ENCODE data around the gene PDE4D.

The PDE4D gene

DNA sequence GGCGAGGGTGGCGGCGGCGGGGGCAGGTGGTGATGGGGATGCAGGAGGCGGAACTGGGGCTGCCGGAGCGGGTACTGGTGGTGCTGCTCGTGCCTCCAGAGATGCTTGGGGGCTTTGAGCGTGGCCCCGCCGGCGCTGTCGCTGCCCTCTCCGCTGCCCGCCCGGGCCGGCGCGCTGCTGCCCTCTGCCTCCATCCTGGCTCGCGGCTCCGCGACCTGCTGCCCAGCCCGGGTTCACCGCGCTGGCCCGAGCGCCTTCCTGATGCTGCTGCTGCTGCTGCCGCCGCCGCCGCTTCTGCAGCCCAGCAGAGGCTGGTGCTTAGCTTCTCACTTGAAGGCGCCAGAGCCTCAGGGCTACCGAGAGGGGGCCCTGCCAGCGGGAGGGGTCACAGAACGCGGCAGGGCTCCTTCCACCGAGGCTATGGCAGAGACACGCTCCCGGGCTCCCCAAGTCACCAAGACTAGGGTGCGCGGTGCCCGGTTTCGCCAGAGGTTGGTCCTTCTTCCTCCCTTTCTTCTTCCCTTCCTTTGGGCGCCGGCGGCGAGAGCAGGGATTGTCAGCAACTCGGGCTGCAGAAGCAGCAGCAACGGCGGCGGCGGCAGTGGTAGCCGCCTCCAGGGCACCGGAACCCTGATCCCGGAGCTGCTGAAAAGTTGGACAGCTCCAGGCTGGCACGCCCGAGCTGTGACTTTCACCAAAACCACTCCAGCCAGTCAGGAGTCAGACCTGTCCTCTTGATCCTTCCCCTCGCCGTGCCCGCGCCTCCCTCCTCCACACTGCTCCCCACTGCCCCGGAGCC is at the start of gene PDE4D:
PDE4D (minus strand) TSS at position 298 of the 799 bp plus-strand sequence.
- no peak for DNase-seq

DNA sequence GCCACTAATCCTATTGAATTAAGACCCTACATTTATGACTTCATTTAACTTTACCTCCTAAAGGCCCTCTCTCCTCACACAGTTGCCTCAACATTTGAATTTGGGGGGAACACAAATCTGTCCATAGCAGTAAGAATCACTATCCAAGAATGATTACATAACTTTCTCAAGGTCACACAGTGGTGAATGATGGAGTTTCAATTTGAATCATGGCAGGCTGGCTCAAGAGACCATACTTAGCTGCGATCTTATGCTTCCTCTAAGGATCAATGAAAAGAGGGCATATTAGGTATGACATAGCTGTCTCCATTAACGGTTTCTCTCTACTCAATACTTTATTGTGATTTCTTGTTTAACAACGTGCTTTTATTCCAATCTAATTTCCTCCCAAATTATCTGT is 44.1 kb upstream of the PDE4D start:
- no peak for DNase-seq

DNA sequence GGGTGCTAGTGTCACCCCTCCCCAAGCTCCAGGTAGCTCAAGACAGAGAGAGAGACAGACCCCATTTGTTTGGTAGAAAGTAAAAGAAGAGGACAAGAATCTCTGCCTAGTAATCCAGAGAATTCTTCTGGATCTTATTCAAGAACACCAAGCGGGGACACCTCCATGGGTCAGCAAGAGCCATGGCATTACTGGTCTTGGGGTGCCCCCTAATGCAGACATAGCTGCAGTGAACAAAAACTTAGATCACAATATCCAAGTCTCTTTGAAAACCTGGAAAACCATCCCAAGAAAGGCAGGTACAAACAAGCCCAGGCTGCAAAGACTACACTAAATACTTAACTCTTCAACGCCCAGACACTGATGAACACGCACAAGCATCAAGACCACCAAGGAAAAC is 29.9 kb upstream of the PDE4D start:
- no peak for DNase-seq

DNA sequence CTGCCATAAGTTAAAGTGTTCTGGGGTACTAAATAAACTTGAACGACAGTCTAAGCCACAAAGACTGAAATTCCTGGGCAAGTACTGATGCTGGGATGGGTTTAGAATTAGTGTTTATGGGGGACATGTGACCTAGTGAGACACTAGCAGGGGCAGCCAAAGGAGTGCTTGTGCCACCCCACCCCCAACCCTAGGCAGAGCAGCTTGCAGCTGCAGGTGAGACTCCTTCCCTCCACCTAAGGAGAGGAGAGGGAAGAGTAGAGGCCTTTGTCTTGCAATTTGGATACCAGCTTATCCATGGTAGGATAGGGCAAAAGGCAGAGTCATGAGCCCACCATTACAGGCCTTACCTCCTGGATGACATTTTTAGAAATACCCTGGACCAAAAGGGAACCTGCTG is 28.7 kb upstream of the PDE4D start:
- no peak for DNase-seq

DNA sequence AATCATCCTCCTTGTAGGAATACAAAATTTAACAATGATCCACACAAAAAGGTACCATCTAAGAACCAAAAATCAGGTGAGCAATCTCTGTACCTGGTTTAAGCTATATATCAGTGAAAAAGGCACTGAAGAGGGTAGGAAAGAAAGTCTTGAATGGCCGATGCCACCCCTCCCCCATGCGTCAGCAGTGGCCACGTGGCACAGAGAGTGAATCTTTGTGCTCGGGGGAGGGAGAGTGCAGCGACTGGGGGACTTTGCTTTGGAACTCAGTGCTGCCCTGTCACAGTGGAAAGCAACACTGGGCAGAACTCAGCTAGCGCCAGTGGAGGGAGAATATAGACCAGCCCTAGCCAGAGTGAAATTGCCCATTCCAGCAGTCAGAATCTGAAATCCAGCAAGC is 28.3 kb upstream of the PDE4D start:
- DNase-seq, result no peak

DNA sequence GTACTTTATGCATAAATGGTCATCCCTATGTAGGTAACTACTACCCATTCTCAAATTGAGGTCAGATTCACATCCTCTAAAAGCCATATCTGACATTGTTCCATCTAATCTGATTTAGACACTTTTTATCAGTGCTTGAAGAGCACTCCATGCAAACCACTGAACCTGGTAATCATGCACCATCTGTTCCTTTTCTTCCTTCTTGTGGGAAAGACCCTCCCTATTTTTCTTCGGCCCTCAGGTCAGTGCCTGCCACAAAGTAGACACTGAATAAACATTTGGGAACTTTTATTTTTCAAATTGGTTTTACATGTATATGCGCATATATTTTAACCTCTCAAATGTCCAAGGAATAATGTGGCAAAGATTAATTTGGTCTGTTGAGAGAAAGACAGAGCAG is 26.0 kb upstream of the PDE4D start:
- DNase-seq, result no peak

DNA sequence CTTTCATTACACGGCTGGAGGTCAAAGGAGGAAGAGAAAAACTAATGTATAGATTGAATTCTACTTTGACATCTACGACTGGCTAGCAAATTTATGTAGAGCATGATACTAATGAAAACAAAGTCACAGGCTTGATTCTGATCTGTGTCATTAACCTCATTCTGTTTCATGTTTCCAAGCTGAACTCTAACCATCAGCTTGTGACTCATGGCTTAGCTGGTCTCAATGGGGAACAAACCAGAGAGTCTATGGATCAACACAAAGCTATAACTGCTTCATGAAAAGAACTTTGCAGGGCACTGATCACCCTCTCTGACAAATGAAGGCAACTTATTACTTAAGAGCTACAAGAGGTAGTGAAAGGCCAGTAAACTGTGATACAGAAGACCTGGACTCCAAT is 23.6 kb upstream of the PDE4D start:
- DNase-seq, result no peak

DNA sequence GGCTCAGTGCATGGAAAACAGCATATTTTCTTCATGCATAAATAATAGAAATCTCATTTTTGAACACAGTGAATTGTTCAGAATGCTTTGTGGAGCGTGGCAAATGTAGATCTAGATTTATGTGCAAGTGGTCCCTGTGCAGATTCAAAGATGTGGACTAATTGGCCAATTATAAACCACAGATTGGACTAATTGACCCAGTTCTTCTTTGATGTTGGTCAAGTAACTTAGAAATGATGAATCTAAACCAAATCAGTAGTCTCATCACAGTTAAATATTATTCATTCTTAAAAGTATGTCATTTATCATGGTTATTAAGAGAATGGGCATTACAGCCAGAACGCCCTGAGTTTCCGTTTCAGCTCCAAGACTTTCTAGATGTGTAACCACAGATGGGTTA is 11.7 kb upstream of the PDE4D start:
- DNase-seq, result no peak

DNA sequence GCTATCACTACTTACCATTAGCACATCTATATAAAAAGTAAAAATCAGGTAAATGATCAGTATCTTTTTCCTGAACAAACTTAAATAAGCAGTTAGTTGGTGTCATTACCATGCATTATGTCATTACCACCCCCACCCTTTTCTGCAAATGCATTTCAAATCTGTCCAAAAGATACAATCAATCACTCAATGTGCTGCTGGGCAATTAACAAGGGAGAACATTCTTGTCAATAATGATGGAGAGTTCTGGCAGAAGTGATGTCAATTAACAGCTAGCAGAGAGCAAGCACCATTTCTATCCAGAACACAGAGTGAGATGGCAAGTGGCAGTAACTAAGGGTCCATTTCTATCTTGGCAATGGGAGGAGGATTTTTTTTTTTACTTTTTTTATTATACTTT is 3.5 kb upstream of the PDE4D start:
- DNase-seq, result no peak

DNA sequence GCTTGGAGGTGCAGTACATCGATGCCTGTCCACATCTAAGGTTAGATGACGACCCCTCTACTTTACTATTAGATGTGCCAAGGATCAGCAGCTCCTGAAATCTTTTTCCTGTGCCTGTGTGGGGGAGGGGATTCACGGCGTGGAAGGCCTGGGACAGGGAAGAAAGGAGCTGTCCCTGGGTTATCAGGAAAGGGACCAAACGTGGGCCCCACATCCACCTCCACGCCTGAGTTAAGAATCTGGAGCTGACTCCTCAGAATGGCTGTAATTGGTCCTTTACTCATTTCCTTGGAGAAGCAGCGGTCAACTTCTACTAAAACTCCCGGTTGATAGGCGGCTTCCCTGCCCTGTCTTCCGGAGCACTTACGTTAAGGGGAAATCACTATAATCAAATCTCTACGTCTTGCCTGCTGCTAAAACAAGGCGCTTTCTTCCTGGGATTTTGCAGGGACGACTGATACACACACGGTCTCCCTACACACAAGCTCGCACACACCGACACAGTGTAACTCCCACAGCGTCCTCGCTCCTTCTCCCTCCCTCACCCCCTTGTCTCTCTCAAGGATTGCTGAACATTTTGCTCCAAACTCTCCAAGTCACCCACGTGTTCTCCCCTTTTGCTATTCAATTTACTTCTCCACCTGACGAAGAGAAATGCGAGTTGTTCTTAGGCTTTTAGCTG is 1.4 kb downstream of the PDE4D start:
- DNase-seq, result no peak

DNA sequence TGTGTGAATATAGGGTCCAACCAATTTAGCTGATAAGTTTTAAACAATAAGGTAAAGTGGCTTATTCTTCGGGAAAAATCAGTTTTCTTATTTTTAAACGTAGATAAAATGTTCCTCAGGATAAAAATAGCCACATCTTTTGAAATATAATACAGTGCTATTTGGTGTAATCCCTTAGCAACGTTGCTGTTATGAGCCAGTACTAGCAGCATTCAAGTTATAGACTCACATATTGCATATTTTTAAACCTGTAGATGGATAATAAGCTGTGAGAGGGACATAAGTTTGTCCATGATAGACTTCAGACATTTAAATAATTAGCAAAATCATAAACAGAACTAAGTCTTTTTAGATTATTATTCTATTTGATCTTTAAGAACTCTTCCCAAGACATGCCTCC is 6.3 kb downstream of the PDE4D start:
- DNase-seq, result no peak

DNA sequence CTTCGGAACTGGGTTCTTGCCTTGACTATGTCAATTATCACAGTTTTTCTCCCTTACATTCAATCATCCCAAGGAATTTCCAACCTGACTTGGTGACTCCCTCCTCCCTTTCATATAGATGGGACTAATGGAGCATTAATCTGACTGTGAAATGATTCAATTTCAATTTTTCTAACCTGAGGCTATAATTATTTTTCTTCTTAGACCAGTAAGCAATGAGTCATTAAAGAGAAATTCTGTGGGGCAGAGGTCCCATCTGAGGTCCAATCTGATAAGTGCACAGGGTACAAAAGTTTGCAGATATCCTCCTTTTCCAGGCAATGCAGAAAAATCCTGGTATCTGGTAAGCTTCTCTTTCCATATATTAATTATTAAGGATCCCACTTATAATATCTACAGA is 18.9 kb downstream of the PDE4D start:
- no peak for DNase-seq

DNA sequence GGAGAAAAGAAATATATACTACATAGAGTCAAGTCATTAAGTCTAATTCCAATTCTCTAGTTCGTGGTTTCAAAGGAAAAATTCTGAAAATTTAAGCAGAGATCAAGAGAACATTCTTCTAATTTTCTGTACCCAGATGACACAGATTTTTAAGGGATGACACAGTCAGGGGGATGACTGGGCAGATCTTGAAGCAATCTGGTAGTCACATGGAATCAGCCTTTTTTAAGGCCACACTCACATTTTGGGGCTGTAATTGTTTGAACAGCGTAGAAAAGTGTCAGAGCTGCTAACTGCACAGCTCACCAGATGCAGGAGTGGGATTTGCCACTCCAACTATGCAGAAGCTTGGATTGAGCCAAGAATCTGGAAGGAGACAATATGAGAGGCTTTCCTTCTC is 20.4 kb downstream of the PDE4D start:
- DNase-seq, result no peak

DNA sequence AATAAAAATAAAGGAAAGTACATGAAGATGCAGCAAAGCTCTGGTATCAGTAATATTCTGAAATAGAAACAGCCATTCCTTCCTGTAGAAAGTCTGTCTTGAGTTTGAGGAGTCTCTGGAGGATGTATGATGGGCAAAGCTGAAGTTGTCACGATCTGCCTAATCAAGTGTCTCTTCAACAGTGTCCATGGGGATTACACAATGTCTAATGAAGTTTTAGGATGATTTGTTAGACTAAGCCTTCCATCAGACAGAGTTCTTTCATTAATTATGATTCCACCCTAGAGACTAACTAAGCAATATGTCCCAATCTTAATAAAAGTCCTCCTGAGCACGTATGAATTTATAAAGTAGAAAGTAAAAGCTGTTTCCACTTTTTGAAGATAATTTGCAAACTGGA is 26.9 kb downstream of the PDE4D start:
- DNase-seq, result no peak

DNA sequence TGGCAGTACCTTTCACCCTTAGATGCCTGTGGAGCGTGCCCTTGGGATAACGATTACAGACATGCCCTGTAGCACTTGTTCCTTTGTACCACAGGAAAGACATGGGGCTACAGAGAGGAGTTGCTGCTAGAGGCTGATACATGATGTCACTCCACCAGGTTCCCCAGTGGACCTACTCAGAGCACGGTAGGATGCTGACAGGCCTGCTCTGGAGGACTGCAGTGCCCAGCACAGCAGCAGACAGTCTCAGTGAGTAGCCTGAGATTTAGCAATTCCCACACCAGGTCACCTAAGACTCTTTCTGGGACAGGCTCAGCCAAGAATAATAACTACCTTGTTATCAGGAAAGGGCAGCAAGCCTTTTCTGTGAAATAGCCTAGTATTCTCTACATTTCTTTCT is 28.8 kb downstream of the PDE4D start:
- DNase-seq, result no peak

DNA sequence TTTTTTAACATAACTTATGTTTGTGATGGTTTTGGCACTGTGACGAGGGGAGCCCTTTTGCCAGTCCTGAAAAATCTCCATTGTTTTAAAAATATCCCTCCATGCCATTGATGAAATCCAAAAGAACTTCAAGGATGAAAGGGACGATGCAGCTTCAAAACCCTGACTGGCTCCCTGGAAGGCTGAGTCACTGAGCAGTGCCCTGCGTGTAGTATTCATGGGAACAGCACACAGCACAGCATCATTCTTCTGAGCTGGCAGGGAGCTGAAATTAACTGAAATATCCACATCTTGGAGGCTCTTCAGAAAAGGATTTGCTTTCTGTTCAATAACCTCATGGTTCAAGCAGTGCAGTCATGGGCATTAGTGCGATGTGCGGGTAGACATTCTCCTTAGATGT is 29.7 kb downstream of the PDE4D start:
- no peak for DNase-seq

DNA sequence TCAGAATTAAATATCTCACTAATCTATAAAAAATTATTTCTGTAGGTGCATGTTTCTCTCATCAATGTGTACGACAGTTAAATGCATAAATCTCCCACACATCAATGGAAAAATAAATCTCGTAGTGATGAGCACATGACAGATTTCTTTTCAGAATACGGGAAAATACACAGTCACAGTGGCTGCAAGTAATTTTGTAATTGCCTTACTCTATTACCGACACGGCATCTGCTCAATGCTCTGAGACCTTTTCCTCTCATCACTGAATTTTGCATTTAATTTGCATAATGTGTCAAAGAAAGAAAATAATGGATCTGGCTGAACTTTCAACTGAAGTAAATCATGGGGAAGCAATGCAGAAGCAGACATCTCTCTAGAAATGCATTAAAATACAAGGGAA is 37.2 kb downstream of the PDE4D start:
- no peak for DNase-seq

DNA sequence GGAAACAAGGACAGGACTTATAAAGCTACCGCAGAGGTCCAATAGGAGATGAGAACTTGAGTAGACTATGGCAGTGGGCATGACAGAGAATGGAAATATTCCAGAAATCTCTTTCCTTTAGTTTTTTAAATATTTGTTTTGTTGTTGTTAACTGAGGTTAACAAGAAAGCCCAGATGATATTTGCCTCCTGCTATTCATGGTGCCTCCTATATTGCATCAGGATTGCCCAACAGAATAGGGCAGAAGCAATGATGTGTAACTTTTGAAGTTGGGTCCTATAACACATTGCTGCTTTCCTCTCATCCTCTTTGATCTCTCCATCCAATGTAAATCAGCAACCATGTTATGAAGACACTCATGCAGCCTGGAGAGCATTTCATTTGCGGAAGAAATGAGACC is 42.8 kb downstream of the PDE4D start:
- DNase-seq, result no peak

DNA sequence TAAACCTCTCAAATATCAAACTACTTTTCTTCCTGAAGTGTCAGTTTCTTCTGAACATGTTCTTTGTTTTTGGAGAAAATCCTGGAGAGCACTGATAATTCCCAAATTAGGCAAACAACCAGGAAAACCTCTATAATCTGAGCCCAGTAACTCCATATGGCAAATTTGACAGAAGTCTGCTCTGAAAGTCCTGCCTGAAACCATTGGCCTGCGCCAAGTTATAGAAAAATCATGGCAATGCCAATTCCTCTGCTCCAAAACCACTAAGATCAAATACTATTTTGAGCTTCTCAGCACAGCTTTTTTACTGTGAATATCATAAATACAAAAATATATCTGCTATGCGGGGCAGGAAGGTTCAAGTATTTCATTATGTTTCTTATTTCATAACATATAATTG is 45.9 kb downstream of the PDE4D start:
- no peak for DNase-seq

DNA sequence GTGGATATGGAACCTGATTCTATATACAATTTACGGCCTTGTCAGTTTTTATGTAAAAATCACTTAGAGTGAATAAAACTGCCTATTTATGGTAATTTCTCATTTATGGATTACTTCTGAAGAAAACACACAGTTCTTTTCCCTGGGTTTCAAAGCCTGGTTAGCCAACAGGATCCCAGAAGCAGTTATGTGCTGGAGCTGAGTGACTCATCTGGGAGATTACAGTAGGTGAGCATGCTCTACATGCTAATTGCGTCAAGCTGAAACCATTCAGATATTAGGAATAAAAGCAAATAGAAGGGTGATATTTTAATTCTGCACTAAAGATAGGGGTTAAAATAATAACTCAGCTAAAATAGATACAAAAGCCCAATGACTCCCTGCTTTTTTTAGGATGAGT is 47.8 kb downstream of the PDE4D start:
- no peak for DNase-seq

DNA sequence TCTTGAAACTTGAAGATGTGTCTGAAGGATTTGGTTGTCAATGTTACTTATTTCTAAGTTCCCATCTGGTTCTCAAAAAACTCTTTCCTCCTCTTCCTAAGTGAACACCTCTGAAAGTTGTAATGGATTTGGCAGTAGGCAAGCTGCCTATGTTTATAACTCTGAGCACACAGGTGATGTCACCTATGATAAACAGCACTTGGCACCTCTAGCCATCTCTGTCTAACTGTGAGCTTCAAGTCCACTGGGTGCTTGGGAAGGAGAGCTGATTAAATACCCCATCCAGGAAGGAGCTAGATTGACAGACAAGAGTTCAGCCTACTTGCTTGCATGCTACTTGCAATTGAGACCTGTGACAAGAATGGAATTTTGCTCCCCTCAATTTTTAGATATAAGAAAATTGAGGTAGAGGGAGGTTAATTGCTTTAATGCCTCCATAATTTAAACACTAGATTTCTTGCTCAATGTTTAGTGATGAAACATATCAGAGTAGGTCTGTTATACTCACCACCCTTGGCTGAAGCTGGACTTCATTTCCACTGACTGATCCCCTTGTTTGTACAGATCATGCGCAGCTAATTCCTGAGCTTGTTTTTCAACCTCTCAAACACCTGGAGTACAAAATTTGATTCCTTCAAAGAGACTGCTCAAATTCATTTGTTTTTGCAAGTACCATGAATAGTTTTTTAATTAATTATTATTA is 49.9 kb downstream of the PDE4D start:
- peak; percentile 32 for DNase-seq

DNA sequence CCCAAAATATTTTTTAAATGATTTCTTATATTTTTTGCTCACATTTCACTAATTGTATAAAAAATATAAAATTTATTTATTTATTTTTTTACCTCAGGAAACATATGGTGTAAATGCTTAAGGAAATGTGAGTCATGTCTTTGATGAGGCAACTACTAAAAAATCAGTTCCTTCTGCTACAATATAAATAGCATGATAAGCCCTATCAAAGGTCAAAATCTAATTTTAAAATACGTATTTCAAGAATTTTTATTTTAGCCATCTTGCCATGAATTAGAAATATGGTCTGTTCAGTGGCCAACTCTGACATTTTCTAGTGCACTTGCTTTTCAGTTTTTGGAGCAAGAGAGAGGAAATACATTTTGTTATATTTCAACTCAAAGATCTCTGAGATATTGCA is 50.5 kb downstream of the PDE4D start:
- no peak for DNase-seq

DNA sequence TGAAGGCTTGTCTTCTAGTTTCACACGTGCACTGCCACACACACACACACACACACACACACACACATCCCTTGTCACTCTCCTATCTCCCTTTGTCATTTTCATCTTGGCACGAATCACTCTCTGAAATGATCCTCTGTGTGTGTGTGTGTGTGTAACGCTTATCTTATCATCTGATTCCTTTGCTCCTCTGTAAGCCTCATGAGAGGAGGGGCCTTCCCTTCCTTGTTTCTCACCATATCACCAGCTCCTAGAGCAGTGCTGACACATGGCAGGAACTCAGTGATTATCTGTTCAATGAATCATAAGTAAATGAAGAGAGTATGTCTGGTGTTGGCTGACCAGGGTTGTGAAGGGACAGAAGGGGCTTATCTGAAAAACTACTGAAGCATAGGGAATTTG is 53.3 kb downstream of the PDE4D start:
- DNase-seq, result no peak

DNA sequence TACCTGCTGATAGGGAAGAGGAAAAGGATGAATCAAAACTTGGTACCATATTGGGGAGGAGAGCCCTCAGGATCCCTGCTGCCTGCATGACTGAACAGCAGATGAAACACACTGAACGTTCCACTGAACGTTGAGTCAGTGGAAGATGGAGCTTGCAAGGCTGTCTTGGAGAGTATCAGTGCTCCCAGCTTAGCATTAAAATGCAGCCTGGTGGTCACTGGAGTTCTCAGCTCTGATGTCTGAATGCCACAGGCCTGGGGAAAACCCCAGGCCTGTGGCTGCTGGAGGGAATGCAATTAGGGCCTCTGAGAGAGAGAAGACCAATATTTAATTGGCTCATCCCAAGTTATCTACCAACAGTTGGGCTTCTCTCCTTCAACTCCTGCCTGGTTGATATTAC is 54.5 kb downstream of the PDE4D start:
- no peak for DNase-seq

Data from NCI-H2029 treated with DMSO at 0.1 percent for 48 hours (cell line).